GM12875 (cell line): ENCODE results near the gene XIRP1.
A peak's percentile ranks its signal among the peaks of the same experiment; 100 is the strongest.

ENCODE experiments used
- H3K4me3 ChIP-seq: one replicate; pipeline ENCODE4 v1.5.1; 2011; ENCODE audit warnings: low read depth, low read length, control low read depth
- CTCF ChIP-seq: IDR thresholded peaks from 2 replicates; pipeline ENCODE4 v1.5.1; 2011; ENCODE audit warnings: low read depth, mild to moderate bottlenecking, control low read depth, inconsistent platforms, low read length, moderate library complexity, borderline replicate concordance; ENCODE audit not compliant: insufficient read depth

Gene XIRP1

GRCh38 chr3:39181408-39182335 lies 10.7 kb downstream of the XIRP1 start:
- TF ChIP-seq CTCF: no peak
- H3K4me3 ChIP-seq: no peak overlapping the region

GRCh38 chr3:39180546-39181346 lies 11.6 kb downstream of the XIRP1 start:
- H3K4me3 ChIP-seq: peak overlapping the region; percentile 44
- TF ChIP-seq CTCF: no peak

- no peak overlapping the region for H3K4me3 ChIP-seq
- no peak for TF ChIP-seq CTCF
These were observed 12.2 kb downstream of the XIRP1 start for GRCh38 chr3:39180183-39180545.

- H3K4me3 ChIP-seq: no peak overlapping the region
- TF ChIP-seq CTCF: no peak
These were observed 13.8 kb downstream of the XIRP1 start for GRCh38 chr3:39178553-39178952.

GRCh38 chr3:39177708-39178332 lies 14.6 kb downstream of the XIRP1 start:
- peak overlapping the region; percentile 54 for H3K4me3 ChIP-seq
- TF ChIP-seq CTCF: no peak

- H3K4me3 ChIP-seq: no peak overlapping the region
- TF ChIP-seq CTCF: no peak
These were observed 16.2 kb downstream of the XIRP1 start for GRCh38 chr3:39176025-39176714.
